GM12892 (cell line): ENCODE results near the gene MAP4K3.

Experiments used
- POLR2A ChIP-seq: IDR thresholded peaks from 2 replicates; pipeline ENCODE4 v1.6.1; 2011; ENCODE audit warnings: low read depth, low read length, control low read depth
- POLR2AphosphoS5 ChIP-seq: IDR thresholded peaks from 2 replicates; pipeline ENCODE4 v1.6.1; 2011; ENCODE audit warnings: low read depth, low read length, control low read depth

GRCh38 chr2:39443009-39443408 is 5.9 kb upstream of the MAP4K3 start:
- TF ChIP-seq POLR2AphosphoS5 (no peak), POLR2A (no peak)
